K562 (cell line): ENCODE measurements around the gene BPTF. TPM values are rescaled to one million over a fixed set of nuclear protein-coding genes. Genes with fewer than 3 reads are reported as not detected.

Source experiments
- CREB1 ChIP-seq, 2 experiments: sonication (generic) in 1 of 2; formaldehyde crosslinking in 1 of 2; IDR thresholded peaks; 2 replicates each; pipeline versions ENCODE4 v1.6.1 to v1.8.0; 2012 to 2022; ENCODE audit warnings: inconsistent platforms in 1 of 2, mild to moderate bottlenecking in 1 of 2, missing genetic modification reagents in 1 of 2, moderate library complexity in 1 of 2
- CTBP1 ChIP-seq: fragments of 450-650 bp; IDR thresholded peaks from 2 replicates; pipeline ENCODE4 v1.6.1; 2016; ENCODE audit warnings: borderline replicate concordance
- EHMT2 ChIP-seq: fragments of 450-650 bp; IDR thresholded peaks from 2 replicates; pipeline ENCODE4 v1.6.1; 2018; ENCODE audit warnings: antibody characterized with exemption
- HDAC3 ChIP-seq: fragments of 450-650 bp; IDR thresholded peaks from 2 replicates; pipeline ENCODE4 v1.6.1; 2018; ENCODE audit warnings: borderline replicate concordance, mild to moderate bottlenecking, moderate library complexity; ENCODE audit not compliant: partially characterized antibody
- MCM5 ChIP-seq: fragments of 450-650 bp; IDR thresholded peaks from 2 replicates; pipeline ENCODE4 v1.6.1; 2016; ENCODE audit warnings: low read depth
- NCOA1 ChIP-seq: fragments of 450-650 bp; IDR thresholded peaks from 2 replicates; pipeline ENCODE4 v1.6.1; 2016; ENCODE audit warnings: low read depth
- NUFIP1 ChIP-seq: fragments of 450-650 bp; IDR thresholded peaks from 2 replicates; pipeline ENCODE4 v1.6.1; 2018; ENCODE audit not compliant: partially characterized antibody
- WHSC1 ChIP-seq: IDR thresholded peaks from one replicate; pipeline ENCODE4 v1.6.1; 2012; ENCODE audit warnings: low read length, control low read depth, inconsistent platforms
- XRCC4 ChIP-seq: IDR thresholded peaks from one replicate; pipeline ENCODE4 v1.6.1; 2011; ENCODE audit not compliant: insufficient read depth, insufficient read length; ENCODE audit errors: extremely low read depth
- ZFP36 ChIP-seq: fragments of 150-350 bp; IDR thresholded peaks from 2 replicates; pipeline ENCODE4 v1.6.1; 2018; ENCODE audit warnings: low read length, low read depth; ENCODE audit not compliant: partially characterized antibody
- ZKSCAN8 ChIP-seq: fragments of 200-800 bp; sonication (Bioruptor generic); IDR thresholded peaks from 2 replicates; pipeline ENCODE4 v1.6.1; 2016; ENCODE audit warnings: missing genetic modification characterization, missing compliant biosample characterization
- ZNF140 ChIP-seq: fragments of 250-450 bp; sonication (Bioruptor Pico); IDR thresholded peaks from 2 replicates; pipeline ENCODE4 v1.8.0; 2021; ENCODE audit warnings: moderate library complexity, mild to moderate bottlenecking, inconsistent platforms
- ZNF644 ChIP-seq: fragments of 200-800 bp; sonication (Bioruptor generic); IDR thresholded peaks from 2 replicates; pipeline ENCODE4 v1.6.1; 2016; ENCODE audit warnings: low read depth, missing genetic modification characterization, missing compliant biosample characterization
- ZSCAN32 ChIP-seq: fragments of 450-650 bp; formaldehyde crosslinking; IDR thresholded peaks from 2 replicates; pipeline ENCODE4 v1.4.0; 2020; ENCODE audit warnings: mild to moderate bottlenecking, moderate library complexity
- polyA plus RNA-seq, 8 experiments: library from polyadenylated mRNA; depleted of rRNA in 4 of 8; stranded (reverse) in 5 of 8; unstranded in 3 of 8; fragments of >200 nt; fragmentation: Nextera tagmentation in 2 of 8; fragmentation: Illumina TruSeq in 1 of 8; extraction: Ambion mirVana in 2 of 8; extraction: Trizol in 1 of 8; gene quantifications; 2 replicates each; pipeline versions ENCODE4 v1.2.1 to v1.2.3, GENCODE V29; 2011 to 2014; ENCODE audit warnings: inconsistent platforms in 1 of 8, missing spikeins in 1 of 8
- total RNA-seq, 7 experiments: library from RNA; depleted of rRNA in 6 of 7; stranded (reverse); fragments of >200 nt in 6 of 7; fragmentation: Illumina TruSeq in 2 of 7; extraction: Trizol in 2 of 7; gene quantifications; 2 replicates each; pipeline versions ENCODE4 v1.2.1 to v1.2.3, GENCODE V29; 2011 to 2021; ENCODE audit warnings: low replicate concordance in 1 of 7
- TF ChIP-seq, protein P1 (sequence below): fragments of 250-450 bp; sonication (Bioruptor Pico); IDR thresholded peaks from 2 replicates; pipeline ENCODE4 v1.9.0; 2021; ENCODE audit warnings: mild to moderate bottlenecking, inconsistent platforms
- TF ChIP-seq, protein P2 (sequence below): sonication (generic); formaldehyde crosslinking; IDR thresholded peaks from 2 replicates; pipeline ENCODE4 v1.8.1; 2023; ENCODE audit warnings: mild to moderate bottlenecking, missing genetic modification reagents
- TF ChIP-seq, protein P3 (sequence below), 2 experiments: IDR thresholded peaks in 1 of 2; conservative IDR thresholded peaks in 1 of 2; 2 replicates each; pipeline ENCODE4 v1.6.1; 2016; ENCODE audit warnings: low read depth in 2 of 2, mild to moderate bottlenecking in 1 of 2, missing compliant biosample characterization in 1 of 2, missing genetic modification characterization in 1 of 2, moderate library complexity in 1 of 2

The BPTF gene
- total and polyA plus RNA-seq, 9 of the 15 experiments (the other 6 are each of a cell fraction or from before 2014, with no cell fraction given): 12.5 to 52.1 (median 26.9) TPM

DNA sequence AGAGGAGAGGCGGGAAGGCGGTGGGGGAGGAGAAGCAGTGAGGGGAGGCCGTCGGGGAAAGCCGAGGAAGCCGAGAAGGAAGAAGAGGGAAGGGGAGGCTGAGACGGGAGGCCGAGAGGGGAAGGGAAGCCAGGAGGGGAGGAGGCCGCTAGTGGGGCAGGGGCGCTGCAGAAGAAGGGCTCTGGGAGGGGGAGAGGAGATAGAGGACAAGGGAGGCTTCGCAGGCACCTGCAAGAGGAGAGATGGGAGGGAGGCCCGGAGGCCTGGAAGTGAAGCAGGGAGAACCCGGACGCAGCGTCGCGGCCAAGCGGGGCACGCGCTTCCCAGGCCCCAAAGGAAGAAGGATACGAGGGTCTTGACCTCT lies 168.7 kb downstream of the BPTF start (continued):
- TF ChIP-seq, protein P1, sequence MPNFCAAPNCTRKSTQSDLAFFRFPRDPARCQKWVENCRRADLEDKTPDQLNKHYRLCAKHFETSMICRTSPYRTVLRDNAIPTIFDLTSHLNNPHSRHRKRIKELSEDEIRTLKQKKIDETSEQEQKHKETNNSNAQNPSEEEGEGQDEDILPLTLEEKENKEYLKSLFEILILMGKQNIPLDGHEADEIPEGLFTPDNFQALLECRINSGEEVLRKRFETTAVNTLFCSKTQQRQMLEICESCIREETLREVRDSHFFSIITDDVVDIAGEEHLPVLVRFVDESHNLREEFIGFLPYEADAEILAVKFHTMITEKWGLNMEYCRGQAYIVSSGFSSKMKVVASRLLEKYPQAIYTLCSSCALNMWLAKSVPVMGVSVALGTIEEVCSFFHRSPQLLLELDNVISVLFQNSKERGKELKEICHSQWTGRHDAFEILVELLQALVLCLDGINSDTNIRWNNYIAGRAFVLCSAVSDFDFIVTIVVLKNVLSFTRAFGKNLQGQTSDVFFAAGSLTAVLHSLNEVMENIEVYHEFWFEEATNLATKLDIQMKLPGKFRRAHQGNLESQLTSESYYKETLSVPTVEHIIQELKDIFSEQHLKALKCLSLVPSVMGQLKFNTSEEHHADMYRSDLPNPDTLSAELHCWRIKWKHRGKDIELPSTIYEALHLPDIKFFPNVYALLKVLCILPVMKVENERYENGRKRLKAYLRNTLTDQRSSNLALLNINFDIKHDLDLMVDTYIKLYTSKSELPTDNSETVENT (CRISPR knock-in tag): no peak
- TF ChIP-seq, protein P2, sequence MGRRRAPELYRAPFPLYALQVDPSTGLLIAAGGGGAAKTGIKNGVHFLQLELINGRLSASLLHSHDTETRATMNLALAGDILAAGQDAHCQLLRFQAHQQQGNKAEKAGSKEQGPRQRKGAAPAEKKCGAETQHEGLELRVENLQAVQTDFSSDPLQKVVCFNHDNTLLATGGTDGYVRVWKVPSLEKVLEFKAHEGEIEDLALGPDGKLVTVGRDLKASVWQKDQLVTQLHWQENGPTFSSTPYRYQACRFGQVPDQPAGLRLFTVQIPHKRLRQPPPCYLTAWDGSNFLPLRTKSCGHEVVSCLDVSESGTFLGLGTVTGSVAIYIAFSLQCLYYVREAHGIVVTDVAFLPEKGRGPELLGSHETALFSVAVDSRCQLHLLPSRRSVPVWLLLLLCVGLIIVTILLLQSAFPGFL (CRISPR knock-in tag): no peak
- TF ChIP-seq CTBP1 (no peak; the same call in 1 of the 2 replicates), MCM5 (no peak), XRCC4 (no peak), HDAC3 (no peak), ZKSCAN8 (CRISPR knock-in tag) (no peak), ZNF644 (tag) (no peak), ZSCAN32 (no peak), CREB1 (IDR thresholded peaks at IDR 0.05) (no peak), CREB1 (CRISPR knock-in tag; IDR thresholded peaks at IDR 0.05) (no peak), ZNF140 (CRISPR knock-in tag) (no peak), EHMT2 (no peak), NUFIP1 (no peak), WHSC1 (no peak), ZFP36 (no peak), NCOA1 (no peak)
- TF ChIP-seq, protein P3, sequence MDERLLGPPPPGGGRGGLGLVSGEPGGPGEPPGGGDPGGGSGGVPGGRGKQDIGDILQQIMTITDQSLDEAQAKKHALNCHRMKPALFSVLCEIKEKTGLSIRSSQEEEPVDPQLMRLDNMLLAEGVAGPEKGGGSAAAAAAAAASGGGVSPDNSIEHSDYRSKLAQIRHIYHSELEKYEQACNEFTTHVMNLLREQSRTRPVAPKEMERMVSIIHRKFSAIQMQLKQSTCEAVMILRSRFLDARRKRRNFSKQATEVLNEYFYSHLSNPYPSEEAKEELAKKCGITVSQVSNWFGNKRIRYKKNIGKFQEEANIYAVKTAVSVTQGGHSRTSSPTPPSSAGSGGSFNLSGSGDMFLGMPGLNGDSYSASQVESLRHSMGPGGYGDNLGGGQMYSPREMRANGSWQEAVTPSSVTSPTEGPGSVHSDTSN (CRISPR knock-in tag; IDR thresholded peaks at IDR 0.05; ENCODE audit: low read depth): no peak
- TF ChIP-seq, protein P3 (tag; conservative IDR thresholded peaks at IDR 0.05; ENCODE audit: low read depth): no peak
